SU-DHL-6 (cell line): ENCODE results near the gene TUBB.

Experiments used
- H2AFZ ChIP-seq: fragments of 200-600 bp; sonication (generic); 2 replicates; pipeline ENCODE4 v1.6.1; 2014; ENCODE audit warnings: low read depth, mild to moderate bottlenecking, moderate library complexity, mixed read lengths, antibody characterized with exemption, low read length; ENCODE audit not compliant: severe bottlenecking
- H3F3A ChIP-seq: fragments of 200-600 bp; shearing (Covaris generic); 2 replicates; pipeline ENCODE4 v1.6.0; 2016; ENCODE audit warnings: antibody characterized with exemption, mild to moderate bottlenecking; ENCODE audit not compliant: insufficient read depth
- H3K27ac ChIP-seq: fragments of 200-600 bp; sonication (generic); 2 replicates; pipeline ENCODE4 v1.5.1; 2016; ENCODE audit warnings: low read depth, mild to moderate bottlenecking, low read length, moderate library complexity, mixed read lengths
- H3K27me3 ChIP-seq: fragments of 200-600 bp; sonication (generic), shearing (Covaris generic); 2 replicates; pipeline ENCODE4 v1.6.0; 2014; ENCODE audit warnings: mild to moderate bottlenecking, low read length
- H3K36me3 ChIP-seq: fragments of 200-600 bp; sonication (generic); 2 replicates; pipeline ENCODE4 v1.6.1; 2014; ENCODE audit warnings: mild to moderate bottlenecking, low read length, mixed read lengths
- H3K4me2 ChIP-seq: fragments of 300-600, 200-600 bp; shearing (Covaris generic), sonication (generic); 2 replicates; pipeline ENCODE4 v1.6.0; 2014; ENCODE audit warnings: low read length, low read depth, mild to moderate bottlenecking; ENCODE audit not compliant: poor library complexity, severe bottlenecking
- H3K4me3 ChIP-seq: fragments of 200-600 bp; sonication (generic); 2 replicates; pipeline ENCODE4 v1.5.1; 2014; ENCODE audit warnings: antibody characterized with exemption, low read length, mild to moderate bottlenecking, mixed read lengths; ENCODE audit not compliant: insufficient read depth, poor library complexity, severe bottlenecking
- H3K79me2 ChIP-seq: fragments of 200-600 bp; sonication (generic); 2 replicates; pipeline ENCODE4 v1.6.1; 2014; ENCODE audit warnings: mild to moderate bottlenecking, low read length, moderate library complexity; ENCODE audit not compliant: insufficient read depth
- H3K9ac ChIP-seq: fragments of 200-600 bp; sonication (generic); 2 replicates; pipeline ENCODE4 v1.7.0; 2014; ENCODE audit warnings: mild to moderate bottlenecking, low read length
- H3K9me2 ChIP-seq: fragments of 200-600 bp; sonication (generic); replicated peaks from 2 replicates; pipeline ENCODE4 v1.6.1; 2014; ENCODE audit warnings: low read length; ENCODE audit not compliant: insufficient read depth
- H3K9me3 ChIP-seq: fragments of 200-600 bp; sonication (generic); 2 replicates; pipeline ENCODE4 v1.6.1; 2014; ENCODE audit warnings: low read length, mixed read lengths; ENCODE audit not compliant: insufficient read depth
- H4K20me1 ChIP-seq: fragments of 200-600 bp; sonication (generic); 2 replicates; pipeline ENCODE4 v1.6.1; 2014; ENCODE audit warnings: low read depth, mild to moderate bottlenecking, antibody characterized with exemption, low read length, moderate library complexity, mixed read lengths
- EZH2phosphoT487 ChIP-seq: fragments of 200-600 bp; sonication (generic), shearing (Covaris generic); conservative IDR thresholded peaks from 2 replicates; pipeline ENCODE4 v1.6.1; 2018; ENCODE audit warnings: mild to moderate bottlenecking, antibody characterized with exemption, low read length, moderate library complexity, mixed read lengths
- TF ChIP-seq, protein P1 (sequence below): fragments of 200-600 bp; sonication (generic); IDR thresholded peaks from one replicate; pipeline ENCODE4 v1.5.1; 2017; ENCODE audit warnings: antibody characterized with exemption, mild to moderate bottlenecking, low read length, moderate library complexity; ENCODE audit not compliant: insufficient read depth, poor library complexity, severe bottlenecking

Gene TUBB

DNA sequence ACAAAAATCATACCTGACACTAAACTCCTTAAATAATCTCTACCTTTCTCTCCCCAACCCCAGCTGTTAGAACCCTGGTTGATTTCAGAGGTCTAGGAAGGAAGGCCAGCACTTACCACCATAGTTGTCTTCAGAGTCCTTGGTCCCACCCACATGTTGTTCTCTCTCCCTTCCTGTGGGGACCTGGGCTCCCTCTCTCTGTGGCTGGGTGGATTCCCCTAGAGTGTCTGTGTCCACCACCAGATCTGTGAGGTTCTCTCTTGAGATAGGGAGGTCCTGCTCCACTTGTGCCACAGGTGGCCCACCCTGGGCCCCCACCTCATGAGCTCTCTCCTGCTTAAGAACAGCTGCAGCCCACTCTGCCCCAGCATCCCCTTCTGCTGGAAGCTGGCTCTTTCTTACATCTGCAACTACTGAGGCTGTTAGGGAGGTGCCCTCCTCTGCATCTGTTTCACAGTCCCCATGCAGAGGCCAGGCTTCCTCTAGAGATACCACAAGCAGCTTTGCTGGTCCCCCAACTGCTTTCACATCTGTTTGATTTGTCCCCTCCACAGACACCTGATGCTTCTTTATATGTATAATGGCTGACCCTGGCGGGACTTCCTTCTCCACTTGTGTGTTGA is 8.3 kb upstream of the TUBB start:
- H4K20me1 ChIP-seq, result no peaks in the 10 kb centered on the region
- TF ChIP-seq, protein P1, sequence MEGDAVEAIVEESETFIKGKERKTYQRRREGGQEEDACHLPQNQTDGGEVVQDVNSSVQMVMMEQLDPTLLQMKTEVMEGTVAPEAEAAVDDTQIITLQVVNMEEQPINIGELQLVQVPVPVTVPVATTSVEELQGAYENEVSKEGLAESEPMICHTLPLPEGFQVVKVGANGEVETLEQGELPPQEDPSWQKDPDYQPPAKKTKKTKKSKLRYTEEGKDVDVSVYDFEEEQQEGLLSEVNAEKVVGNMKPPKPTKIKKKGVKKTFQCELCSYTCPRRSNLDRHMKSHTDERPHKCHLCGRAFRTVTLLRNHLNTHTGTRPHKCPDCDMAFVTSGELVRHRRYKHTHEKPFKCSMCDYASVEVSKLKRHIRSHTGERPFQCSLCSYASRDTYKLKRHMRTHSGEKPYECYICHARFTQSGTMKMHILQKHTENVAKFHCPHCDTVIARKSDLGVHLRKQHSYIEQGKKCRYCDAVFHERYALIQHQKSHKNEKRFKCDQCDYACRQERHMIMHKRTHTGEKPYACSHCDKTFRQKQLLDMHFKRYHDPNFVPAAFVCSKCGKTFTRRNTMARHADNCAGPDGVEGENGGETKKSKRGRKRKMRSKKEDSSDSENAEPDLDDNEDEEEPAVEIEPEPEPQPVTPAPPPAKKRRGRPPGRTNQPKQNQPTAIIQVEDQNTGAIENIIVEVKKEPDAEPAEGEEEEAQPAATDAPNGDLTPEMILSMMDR, result no peak
- no peak for TF ChIP-seq EZH2phosphoT487
- H3K9ac ChIP-seq, result no peak overlapping the region
- no peaks in the 10 kb centered on the region for H3K9me3 ChIP-seq
- H3F3A ChIP-seq, result peaks cover 24% of the 10 kb centered on the region
- no peak overlapping the region for H3K4me3 ChIP-seq
- H3K79me2 ChIP-seq, result no peaks in the 10 kb centered on the region
- no peaks in the 10 kb centered on the region for H3K9me2 ChIP-seq
- no peaks in the 10 kb centered on the region for H3K27me3 ChIP-seq
- no peak overlapping the region for H2AFZ ChIP-seq
- no peak overlapping the region for H3K4me2 ChIP-seq
- no peak overlapping the region for H3K27ac ChIP-seq
- H3K36me3 ChIP-seq, result peaks cover 6% of the 10 kb centered on the region; the same call in 1 of the 2 replicates

DNA sequence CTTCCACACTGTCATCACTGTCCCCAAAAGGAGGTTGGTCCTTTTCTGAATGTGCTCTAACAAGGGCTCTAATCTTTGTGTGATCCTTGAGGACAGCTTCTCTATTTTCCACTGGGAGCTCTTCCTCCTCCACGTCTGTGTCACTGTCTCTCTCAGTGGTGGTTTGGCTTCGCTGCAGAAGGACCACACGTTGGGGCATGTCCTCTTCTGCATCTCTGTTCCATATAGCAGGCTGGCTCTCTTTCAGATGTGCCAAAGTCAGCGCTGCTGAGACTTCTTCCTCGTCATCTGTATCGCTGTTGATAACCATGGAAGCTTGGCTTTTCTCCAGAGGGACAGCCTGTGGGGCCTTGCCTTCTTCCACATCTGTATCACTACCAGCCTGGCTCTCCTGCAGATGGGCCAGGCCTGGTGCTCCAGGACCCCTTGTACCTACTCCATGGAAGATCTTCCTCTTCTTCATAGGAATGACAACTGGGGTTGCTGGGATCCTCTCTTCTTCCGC is 7.7 kb upstream of the TUBB start:
- Histone ChIP-seq H3K36me3 (peaks cover 6% of the 10 kb centered on the region; the same call in 1 of the 2 replicates), H2AFZ (no peak overlapping the region), H3K9ac (no peak overlapping the region), H3K4me3 (no peak overlapping the region), H3K79me2 (no peaks in the 10 kb centered on the region), H3K4me2 (no peak overlapping the region), H3F3A (peaks cover 26% of the 10 kb centered on the region), H3K9me2 (no peaks in the 10 kb centered on the region), H4K20me1 (no peaks in the 10 kb centered on the region), H3K27ac (no peak overlapping the region), H3K9me3 (no peaks in the 10 kb centered on the region), H3K27me3 (no peaks in the 10 kb centered on the region)
- no peak for TF ChIP-seq EZH2phosphoT487
- TF ChIP-seq, protein P1, result no peak

DNA sequence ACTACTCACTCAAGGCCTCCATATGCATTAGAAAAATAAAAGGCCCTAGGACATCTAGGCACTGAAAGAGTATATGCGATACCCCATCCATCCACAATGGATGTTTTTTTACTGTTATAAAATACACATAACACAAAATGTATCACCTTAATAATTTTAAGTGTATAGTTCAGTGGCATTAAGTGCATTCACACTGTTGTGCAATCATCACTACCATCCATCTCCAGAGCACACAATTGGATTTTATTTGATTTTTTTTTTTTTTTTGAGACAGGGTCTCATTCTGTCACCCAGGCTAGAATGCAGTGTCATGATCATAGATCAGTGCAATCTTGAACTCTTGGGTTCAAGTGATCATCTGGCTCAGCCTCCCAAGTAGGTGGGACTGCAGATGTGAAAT is 5.9 kb upstream of the TUBB start:
- no peak overlapping the region for H3K4me2 ChIP-seq
- no peaks in the 10 kb centered on the region for H4K20me1 ChIP-seq
- H3K9me2 ChIP-seq, result no peaks in the 10 kb centered on the region
- H3K79me2 ChIP-seq, result 0 out of 2 replicates have a peak, but pooled peaks cover 2% of the 10 kb centered on the region
- TF ChIP-seq, protein P1, result no peak
- no peak for TF ChIP-seq EZH2phosphoT487
- H2AFZ ChIP-seq, result no peak overlapping the region
- H3K9me3 ChIP-seq, result no peaks in the 10 kb centered on the region
- H3K27me3 ChIP-seq, result no peaks in the 10 kb centered on the region
- peaks cover 6% of the 10 kb centered on the region; the same call in 1 of the 2 replicates for H3K36me3 ChIP-seq
- H3K9ac ChIP-seq, result no peak overlapping the region; the same call in 1 of the 2 replicates
- H3F3A ChIP-seq, result peaks cover 35% of the 10 kb centered on the region
- H3K4me3 ChIP-seq, result no peak overlapping the region
- H3K27ac ChIP-seq, result no peak overlapping the region
